Measurements from ENCODE around the gene DUSP14. TPM values are rescaled to one million over a fixed set of nuclear protein-coding genes. Genes with fewer than 3 reads are reported as not detected.

DUSP14 gene
- total and polyA plus RNA-seq, 2 of the 13 experiments (the other 11 are each of a cell fraction or from before 2014, with no cell fraction given) = 33.5 to 39.8 TPM

DNA sequence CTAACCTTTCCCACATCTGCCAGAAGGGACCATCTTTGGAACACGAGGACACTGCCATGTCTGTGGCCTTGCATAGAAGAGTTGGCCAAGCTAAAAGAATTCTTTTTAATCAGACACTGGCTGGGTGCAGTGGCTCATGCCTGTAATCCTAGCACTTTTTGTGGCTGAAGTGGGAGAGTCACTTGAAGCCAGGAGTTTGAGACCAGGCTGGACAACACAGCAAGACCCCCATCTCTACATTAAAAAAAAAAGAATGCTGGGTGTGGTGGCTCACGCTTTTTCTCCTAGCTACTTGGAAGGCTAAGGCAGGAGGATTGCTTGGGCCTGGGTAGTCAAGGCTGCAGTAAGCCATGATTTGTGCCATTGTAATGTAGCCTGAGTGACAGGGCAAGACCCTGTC, 9.3 kb upstream of the DUSP14 start:
- H2AFZ ChIP-seq (ENCODE audit: low read length) = no peak overlapping the region
- H3K4me1 ChIP-seq (ENCODE audit: insufficient read depth, low read length) = peaks cover 40% of the 10 kb centered on the region
- no peaks in the 10 kb centered on the region for H4K20me1 ChIP-seq (ENCODE audit: insufficient read depth, low read length)
- no peaks in the 10 kb centered on the region for H3K27me3 ChIP-seq (ENCODE audit: control insufficient read depth in 1 of 2, insufficient read depth in 2 of 2, low read length in 2 of 2)
- BruUV-seq (replicated peaks) = no TSS peak
- no peak overlapping the region for H3K9ac ChIP-seq (ENCODE audit: insufficient read depth, low read depth, low read length)
- no peak overlapping the region for H3K4me3 ChIP-seq (replicated peaks in 1 of 3; ENCODE audit: insufficient read depth in 1 of 3, low read depth in 2 of 3, low read length in 3 of 3)
- no peaks in the 10 kb centered on the region for H3K9me3 ChIP-seq (ENCODE audit: low read length)
- in situ Hi-C loops (cut with HindIII; ENCODE audit: extremely low pct_ligation_motif_present, low pct_unique_long_range_greater_than_20kb) (no loop called here), intact Hi-C loops (cut with micrococcal nuclease; ENCODE audit: unreplicated experiment) (no loop called here)
- ChIA-PET POLR2A (interaction anchor here (1.0 kb wide), 1 partner anchor 9 kb away, joined by 3 read pairs; the partner anchor contains the start of gene DUSP14), CTCF (ENCODE audit: low intra/inter-chr PET ratio, low total read pairs) (no interaction called here)
- DNase-seq (ENCODE audit: low spot score) (no peak), ATAC-seq (no peak), FAIRE-seq (no peak)
- no peak overlapping the region for H3K27ac ChIP-seq (ENCODE audit: extremely low read length, insufficient read depth, low read length)
- 97% methylated on average over 2 of the region's 2 CpGs for WGBS (ENCODE audit: low lambda C conversion rate)
- TF ChIP-seq SMARCE1 (IDR thresholded peaks at IDR 0.05; ENCODE audit: borderline replicate concordance) (no peak), RARG (CRISPR knock-in tag; IDR thresholded peaks at IDR 0.05; ENCODE audit: low read depth) (no peak), JUND (CRISPR knock-in tag; IDR thresholded peaks at IDR 0.05) (no peak), KAT7 (CRISPR knock-in tag; IDR thresholded peaks at IDR 0.05; ENCODE audit: borderline replicate concordance) (no peak), ZMYM4 (CRISPR knock-in tag; IDR thresholded peaks at IDR 0.05) (no peak), CREB1 (IDR thresholded peaks at IDR 0.05) (no peak), CREB1 (CRISPR knock-in tag; IDR thresholded peaks at IDR 0.05) (no peak), GZF1 (CRISPR knock-in tag; IDR thresholded peaks at IDR 0.05) (no peak), HDAC1 (CRISPR knock-in tag; IDR thresholded peaks at IDR 0.05) (no peak), ZNF20 (CRISPR knock-in tag; IDR thresholded peaks at IDR 0.05) (no peak), ZNF749 (CRISPR knock-in tag; IDR thresholded peaks at IDR 0.05; ENCODE audit: borderline replicate concordance) (no peak)
- TF ChIP-seq, protein P1, sequence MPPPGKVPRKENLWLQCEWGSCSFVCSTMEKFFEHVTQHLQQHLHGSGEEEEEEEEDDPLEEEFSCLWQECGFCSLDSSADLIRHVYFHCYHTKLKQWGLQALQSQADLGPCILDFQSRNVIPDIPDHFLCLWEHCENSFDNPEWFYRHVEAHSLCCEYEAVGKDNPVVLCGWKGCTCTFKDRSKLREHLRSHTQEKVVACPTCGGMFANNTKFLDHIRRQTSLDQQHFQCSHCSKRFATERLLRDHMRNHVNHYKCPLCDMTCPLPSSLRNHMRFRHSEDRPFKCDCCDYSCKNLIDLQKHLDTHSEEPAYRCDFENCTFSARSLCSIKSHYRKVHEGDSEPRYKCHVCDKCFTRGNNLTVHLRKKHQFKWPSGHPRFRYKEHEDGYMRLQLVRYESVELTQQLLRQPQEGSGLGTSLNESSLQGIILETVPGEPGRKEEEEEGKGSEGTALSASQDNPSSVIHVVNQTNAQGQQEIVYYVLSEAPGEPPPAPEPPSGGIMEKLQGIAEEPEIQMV (CRISPR knock-in tag; IDR thresholded peaks at IDR 0.05; ENCODE audit: low read depth) = no peak
- H3K79me2 ChIP-seq (ENCODE audit: insufficient read depth, low read length) = no peaks in the 10 kb centered on the region
- H3K4me2 ChIP-seq (ENCODE audit: low read depth, low read length) = no peak overlapping the region
- peaks cover 1 to 31% of the 10 kb centered on the region in 2 experiments; a peak in 2 of 5 replicates for H3K36me3 ChIP-seq (replicated peaks in 1 of 2; ENCODE audit: control insufficient read depth in 1 of 2, insufficient read depth in 2 of 2, low read length in 2 of 2)

Data from HepG2 (cell line).